DMS153 treated with DMSO at 0.1 percent for 48 hours (cell line): ENCODE results near the gene SLC22A7.
"Not testable (repeated sequence)": the region's sequence is repeated elsewhere in the genome, so short reads cannot be mapped to it uniquely, and the experiment has no call there.

Experiments
- DNase-seq: peaks from one replicate; lab custom pipeline; 2025; ENCODE audit not compliant: unreplicated experiment; lab: John Stamatoyannopoulos, UW

SLC22A7 gene

DNA sequence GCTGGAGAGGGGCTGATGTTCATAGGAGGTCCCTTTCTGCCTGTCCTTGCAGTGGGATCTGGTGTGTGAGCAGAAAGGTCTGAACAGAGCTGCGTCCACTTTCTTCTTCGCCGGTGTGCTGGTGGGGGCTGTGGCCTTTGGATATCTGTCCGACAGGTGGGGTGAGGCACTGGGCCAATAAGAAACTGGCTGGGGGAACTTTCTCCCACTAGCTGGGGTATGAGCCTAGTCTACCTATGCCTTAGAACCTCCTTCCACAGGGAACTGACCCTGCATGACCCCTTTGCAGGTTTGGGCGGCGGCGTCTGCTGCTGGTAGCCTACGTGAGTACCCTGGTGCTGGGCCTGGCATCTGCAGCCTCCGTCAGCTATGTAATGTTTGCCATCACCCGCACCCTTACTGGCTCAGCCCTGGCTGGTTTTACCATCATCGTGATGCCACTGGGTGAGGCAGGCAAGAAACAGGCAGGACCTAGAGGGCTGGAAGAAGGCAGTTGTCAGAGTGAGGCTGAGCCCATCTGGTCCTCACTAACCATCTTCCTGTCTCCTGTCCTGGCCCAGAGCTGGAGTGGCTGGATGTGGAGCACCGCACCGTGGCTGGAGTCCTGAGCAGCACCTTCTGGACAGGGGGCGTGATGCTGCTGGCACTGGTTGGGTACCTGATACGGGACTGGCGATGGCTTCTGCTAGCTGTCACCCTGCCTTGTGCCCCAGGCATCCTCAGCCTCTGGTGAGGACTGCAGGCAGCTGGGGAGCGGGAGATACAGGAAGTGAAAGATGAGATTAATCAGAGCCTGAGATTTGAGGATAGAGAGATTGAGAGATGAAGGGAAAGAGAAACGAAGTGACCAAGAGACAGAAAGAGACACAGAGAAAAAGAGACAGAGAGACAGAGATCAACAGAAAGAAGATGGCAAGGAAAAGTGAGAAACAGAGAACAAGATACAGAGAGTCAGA lies 1.6 kb downstream of the SLC22A7 start:
- DNase-seq, result no peak

DNA sequence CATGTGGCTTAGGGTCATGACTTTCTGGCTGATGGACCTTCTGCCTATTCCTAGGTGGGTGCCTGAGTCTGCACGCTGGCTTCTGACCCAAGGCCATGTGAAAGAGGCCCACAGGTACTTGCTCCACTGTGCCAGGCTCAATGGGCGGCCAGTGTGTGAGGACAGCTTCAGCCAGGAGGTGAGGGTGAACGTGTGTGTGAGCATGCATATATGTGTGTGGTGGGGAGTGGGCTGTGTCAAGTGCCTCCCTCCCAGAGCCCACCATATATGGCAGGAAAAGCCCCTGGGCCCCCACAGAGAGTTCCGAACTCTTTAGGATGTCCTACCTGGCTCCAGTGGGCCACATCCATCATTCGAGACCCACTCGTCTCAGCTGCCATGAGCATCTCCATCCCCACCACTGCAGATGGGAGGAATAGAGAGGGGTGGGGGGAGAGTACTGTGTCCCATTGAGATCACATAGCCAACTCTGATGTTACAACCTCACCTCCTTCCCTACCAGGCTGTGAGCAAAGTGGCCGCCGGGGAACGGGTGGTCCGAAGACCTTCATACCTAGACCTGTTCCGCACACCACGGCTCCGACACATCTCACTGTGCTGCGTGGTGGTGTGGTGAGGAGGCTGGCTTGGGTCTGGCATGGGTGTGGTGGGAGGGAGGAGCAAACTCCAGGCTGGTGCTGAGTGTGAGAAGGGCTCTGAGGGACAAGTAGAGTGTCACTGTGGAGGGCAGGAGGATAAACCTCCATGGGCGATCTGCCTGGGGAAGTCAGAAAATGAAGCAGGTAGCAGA lies 3.2 kb downstream of the SLC22A7 start:
- DNase-seq, result no peak

DNA sequence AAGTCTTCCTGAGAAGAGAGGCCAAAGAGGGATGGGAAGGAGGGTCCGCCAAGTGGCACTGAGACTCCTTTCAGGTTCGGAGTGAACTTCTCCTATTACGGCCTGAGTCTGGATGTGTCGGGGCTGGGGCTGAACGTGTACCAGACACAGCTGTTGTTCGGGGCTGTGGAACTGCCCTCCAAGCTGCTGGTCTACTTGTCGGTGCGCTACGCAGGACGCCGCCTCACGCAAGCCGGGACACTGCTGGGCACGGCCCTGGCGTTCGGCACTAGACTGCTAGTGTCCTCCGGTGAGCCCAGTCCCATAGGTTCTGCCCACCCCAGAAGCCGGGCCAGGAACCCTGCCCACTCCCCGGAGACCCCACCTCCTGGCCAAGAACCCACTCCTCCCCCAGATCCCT lies 4.1 kb downstream of the SLC22A7 start:
- no peak for DNase-seq

DNA sequence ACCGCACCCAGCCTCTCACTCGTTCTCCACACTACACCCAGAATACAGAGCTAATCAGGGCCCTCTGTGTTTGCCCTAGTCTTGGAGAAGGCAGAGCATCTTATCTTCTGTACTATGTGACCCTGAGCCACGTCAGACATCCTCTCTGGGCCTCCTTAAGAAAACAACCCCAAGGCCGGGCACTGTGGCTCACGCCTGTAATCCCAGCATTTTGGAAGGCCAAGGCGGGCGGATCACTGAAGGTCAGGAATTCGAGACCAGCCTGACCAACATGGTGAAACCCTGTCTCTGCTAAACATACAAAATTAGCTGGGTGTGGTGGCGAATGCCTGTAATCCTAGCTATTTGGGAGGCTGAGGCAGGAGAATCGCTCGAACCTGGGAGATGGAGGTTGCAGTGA lies 4.9 kb downstream of the SLC22A7 start:
- DNase-seq, result not testable (repeated sequence)

DNA sequence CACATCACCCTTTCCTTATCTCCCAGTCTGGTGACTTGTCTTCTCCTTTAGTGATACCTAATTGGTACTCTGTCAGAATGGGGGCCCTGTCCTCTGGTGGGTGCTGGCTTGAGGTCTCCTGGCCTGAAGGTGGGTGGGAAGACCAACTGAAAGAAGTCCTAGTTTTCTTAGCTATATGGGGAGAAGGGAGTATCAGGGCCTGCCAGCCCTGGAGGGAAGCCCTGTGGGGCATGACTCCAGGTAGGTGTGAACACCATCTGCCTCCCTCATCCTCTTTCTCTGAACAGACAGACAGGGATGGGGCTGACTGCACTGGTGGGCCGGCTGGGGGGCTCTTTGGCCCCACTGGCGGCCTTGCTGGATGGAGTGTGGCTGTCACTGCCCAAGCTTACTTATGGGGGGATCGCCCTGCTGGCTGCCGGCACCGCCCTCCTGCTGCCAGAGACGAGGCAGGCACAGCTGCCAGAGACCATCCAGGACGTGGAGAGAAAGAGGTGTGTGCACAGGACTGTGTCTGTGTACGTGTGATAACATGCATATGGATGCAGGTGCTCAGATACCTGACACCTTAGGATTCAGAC lies 5.8 kb downstream of the SLC22A7 start:
- DNase-seq, result no peak

DNA sequence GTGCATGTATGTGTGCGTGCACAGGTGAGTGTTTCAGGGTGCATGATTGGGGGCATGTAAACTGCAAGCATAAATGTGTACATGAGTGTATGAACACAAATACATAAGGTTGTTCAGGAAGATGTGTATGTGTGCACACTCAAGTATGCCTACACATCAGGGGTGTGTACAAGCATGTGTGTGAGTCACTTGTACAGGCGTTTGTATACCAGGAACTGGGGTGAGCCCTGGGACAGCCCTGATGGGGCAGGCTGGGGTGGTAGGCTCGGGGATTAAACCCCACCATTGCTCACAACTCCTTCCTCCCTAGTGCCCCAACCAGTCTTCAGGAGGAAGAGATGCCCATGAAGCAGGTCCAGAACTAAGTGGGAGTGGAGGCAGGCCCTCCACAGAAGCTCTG lies 6.3 kb downstream of the SLC22A7 start:
- DNase-seq, result no peak

DNA sequence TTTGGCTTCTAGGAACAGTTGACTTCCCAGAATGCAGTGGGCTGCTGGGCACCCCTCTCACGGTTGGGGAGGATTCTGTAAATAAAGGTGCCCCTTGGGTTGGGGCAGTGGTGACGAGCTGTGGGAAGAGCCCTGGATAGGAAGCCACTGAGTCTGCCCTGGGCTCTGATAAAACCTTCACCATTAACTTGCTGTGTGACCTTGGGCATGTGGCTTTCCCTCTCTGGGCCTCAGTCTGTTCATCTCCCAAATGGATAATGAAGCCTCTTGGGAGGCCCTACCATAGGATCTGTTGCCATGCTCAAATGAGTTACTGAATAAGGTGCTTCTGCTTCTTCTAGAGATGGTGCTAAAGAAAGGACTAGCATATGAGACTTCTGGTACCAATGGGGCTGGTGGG lies 6.8 kb downstream of the SLC22A7 start:
- no peak for DNase-seq

DNA sequence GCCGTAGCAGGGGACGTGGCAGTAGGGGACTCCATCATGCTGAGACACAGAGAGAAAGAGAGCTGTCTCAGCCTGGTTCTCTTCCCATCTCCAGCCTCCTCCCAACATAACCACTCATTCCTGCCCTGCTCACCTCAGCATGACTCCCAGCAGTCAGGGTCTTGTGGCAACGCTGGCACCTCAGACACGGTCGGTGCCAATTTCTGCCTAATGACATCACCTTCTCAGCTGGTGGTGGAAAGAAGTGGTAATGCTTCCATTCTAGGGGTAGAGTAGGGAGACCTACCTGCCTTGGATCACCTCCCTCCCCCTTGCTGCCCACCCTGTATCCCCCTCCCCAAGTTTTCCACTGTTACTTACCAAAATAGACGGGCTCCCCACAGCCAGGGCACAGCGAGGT lies 8.0 kb downstream of the SLC22A7 start:
- no peak for DNase-seq

DNA sequence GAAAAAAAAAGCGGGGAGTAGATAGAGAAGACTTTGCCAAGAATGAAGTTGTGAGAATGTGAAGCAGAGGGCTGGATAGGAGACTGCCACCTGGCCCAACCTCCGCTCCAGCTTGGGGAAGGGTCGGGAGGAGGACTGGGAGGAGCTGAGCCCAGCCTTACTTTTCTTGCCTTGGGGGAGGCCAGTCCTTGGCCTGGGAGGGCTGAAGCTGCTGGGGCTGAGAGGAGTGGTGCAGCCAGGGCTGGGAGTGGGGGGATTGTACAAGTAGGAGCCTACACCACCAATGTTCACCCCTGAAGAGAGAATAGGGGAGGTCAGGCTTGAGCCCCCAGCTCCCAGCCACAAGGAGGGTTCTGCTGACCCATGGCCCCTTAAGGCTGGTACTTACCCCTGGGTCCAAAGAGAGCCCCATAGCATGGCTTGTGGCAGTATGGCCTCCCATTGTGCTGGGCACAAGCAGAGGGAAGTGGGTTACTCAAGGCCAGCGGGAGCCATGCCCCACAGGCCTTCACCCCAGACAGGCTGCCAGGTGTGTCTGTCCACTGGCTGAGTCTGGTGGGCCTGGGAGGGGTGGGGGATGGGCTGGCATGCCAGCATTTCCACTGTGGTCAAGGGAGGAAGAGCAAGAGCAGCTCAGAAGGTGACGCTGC lies 9.5 kb downstream of the SLC22A7 start:
- DNase-seq, result no peak

DNA sequence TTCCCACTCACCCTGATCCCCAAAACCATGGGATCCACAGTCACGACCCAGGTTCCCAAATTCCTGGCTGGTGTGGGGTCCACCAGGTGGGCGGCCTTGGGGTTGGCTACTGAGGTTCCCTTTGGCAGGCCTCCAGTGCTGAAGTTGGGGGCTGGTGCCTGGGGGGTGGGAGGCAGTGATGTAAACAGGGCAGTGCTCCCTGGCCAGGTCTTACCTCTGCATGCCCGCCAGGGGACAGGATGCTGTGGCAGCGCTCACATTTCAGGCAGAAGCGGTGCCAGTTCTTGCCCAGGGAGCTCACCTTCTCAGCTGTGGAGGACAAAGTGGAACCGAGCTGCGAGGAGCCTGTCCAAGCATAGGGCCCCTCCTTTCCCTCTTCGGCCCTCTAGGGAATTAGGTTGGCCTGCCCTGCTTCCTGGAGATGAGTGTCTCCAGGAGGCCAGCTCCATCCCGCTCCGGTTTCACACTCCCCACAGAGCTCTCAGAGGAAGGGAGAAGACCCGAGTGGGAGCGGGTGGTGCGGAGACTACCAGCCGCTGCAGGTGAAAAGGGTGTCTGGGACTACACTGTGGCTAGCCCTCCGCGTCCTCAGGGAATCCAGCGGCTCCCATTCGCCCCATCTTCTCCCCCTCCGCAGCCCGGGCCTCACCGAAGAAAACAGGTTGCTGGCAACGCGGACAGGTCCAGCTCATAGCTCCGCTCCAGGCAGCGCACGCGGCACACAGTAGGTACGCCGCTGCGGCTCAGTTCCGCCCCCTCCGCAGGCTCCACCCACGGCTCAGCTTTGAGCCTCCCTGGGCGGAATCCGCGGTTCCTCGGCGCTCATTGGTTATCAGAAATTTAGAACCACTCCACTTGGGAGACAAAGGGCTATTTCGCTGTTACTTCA lies 10.3 kb downstream of the SLC22A7 start, which contains the start of gene CRIP3:
Gene CRIP3, minus strand, starts transcription at position 726 of the 889 bp plus-strand sequence. Its CDS starts 34 bp downstream, at position 692.
- DNase-seq, result peak; percentile 88

DNA sequence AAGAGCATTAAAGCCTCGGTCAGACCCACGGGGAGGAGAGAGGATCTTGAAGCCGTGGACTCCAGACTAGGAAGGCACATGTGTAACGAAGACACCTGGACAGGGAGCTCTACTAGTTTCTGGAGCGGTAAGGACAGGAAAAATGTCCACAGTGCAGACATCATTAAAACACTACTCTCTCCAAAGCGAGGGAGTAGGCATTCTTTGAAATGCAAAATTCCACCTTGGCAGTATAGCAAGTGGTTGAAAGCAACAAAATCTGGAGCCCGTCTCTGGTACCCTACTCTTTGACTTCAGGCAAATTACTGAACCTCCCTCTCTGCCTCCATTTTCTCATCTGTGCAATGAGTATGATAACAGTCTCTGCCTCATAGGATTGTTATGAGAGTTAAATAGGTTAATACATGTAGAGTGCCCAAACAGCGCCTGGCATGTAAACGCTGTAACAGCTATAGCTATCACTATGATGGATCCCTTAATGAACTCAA lies 11.0 kb downstream of the SLC22A7 start:
- no peak for DNase-seq

DNA sequence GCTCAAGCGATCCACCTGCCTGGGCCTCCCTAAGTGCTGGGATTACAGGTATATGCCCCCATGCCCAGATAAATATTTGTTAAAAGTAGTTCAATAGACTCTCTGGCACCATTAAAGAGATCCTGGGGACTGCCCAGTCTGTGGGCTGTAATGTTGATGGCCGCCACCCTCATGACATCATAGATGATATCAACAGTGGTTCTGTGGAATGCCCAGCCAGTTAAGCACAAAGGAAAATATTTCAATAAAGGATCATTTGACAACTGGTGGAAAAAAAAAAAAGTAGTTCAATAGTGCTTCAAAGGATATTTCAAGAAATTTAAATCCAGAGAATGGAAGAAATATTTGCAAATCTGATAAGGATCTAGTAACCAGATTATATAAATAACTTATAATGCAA lies 12.1 kb downstream of the SLC22A7 start:
- DNase-seq, result no peak

DNA sequence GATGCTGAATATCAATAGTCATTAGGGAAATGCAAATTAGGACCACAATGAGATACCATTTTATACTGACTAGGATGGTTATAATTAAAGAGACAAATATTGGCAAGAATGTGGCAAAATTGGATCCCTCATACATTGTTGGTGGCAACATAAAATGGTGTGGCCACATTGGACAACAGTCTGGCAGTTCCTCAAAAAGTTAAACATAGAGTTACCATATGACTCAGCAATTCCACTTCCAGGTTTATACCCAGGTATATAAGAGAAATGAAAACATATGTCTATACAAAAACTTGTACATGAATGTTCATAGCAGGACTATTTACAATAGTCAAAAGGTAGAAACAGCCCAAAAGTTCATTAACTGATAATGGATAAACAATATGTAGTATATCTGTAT lies 12.6 kb downstream of the SLC22A7 start:
- DNase-seq, result no peak

DNA sequence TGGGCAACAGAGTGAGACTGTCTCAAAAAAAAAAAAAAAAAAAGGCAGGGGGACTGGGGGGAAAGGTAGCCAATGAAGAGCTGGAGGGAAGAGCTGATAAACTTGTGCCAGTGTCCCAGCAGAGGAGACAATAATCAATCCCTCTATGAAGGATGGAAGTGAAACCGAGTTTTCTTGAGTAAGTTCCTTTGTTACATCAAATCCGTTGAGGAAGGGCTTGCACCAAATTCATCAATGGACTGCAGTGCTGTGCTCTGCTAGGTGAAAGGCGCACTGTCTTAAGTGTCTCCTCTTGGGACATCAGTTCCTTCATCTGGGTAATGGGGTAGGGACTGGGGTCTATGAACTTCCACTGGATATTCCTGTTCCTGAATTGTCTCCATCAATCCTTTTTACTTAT lies 13.6 kb downstream of the SLC22A7 start:
- no peak for DNase-seq

DNA sequence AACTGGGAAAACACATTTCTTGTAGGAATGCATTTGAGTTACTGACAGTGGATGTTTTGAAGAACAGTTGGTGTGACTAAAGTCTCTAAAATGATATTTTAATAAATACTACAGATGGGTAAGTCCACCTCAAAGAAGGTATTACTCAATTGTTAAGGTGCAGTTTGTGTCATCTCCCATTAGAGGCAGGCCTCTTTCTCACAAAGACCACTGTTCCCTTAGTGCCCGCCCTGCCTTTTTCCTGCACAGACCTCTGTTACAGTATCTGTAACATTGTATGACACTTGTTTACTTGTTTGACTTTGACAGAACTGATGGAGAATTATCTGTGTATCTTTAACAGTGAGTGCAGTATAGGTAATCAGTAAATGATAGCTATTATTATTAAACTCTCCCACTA lies 15.8 kb downstream of the SLC22A7 start:
- no peak for DNase-seq

DNA sequence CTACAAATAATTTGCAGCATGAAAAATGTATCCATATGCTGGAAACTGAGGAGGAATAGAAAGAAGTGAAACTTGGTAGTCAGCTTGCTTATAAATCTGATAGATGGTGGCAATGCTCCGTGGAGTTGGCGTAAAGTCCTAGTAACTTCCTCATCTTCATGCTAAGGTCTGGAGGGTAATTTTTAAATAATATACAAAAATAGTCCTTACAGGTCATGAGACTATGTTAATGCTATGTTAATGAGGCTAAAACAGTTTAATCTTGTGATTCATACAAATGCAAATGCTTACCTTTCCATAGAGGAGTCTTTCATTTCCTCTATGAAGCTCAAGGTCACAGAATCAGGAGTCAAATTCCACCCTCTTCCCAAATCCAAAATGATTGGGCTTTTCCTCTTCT lies 20.0 kb downstream of the SLC22A7 start:
- no peak for DNase-seq

DNA sequence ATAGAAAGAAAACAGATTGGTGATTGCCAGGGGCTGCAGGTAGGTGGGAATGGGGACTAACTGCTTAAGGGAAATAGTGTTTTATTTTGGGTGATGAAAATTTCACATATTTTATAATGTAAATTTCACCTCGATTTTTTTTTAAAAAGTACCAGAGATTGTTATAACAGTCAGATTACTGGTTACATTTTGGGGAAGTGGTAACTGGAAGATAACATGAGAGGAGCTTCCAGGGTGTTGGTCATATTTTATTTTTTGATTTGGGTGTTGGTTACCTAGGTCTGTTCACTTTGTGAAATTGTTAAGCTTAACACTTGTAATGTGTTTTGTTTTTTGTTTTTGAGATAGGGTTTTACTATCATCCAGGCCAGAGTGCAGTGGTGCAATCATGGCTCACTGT lies 27.8 kb downstream of the SLC22A7 start:
- no peak for DNase-seq

DNA sequence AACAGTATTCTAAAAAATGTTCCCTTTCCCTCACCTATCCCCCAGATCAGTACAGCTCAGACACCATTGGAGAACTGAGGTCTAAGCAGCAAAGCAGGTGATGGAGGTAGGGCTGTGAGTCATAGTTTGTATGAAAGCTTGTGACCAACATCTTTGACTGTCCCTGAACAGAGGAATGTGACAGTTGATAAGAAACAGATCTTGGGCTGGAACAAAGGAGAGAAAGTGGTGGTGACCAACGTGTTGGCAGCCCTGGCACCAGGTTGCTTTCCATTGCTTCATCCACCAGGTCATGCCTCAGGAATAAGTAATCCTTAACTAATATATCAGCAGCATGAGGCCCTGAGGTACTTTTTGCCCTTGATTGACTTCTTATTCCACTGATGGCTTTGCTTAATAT lies 30.5 kb downstream of the SLC22A7 start:
- no peak for DNase-seq

DNA sequence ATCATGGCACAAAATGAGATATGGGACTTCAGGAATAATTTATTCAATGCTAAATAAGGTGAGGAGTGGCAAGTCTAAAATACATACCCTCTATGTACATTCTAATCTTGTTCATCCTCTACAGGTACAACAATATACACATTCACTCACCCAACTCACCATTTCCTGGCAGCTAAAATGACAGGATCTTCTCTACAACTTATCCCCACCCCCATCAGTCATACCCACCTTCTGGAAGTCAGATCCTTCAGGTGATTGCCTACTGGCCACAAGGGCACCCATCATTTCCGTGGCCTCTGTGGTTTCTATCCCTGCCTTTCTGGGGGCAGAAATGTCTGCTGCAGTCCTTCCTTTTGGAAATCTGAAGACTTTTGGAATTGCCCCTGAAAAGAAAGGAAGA lies 33.4 kb downstream of the SLC22A7 start:
- DNase-seq, result no peak

DNA sequence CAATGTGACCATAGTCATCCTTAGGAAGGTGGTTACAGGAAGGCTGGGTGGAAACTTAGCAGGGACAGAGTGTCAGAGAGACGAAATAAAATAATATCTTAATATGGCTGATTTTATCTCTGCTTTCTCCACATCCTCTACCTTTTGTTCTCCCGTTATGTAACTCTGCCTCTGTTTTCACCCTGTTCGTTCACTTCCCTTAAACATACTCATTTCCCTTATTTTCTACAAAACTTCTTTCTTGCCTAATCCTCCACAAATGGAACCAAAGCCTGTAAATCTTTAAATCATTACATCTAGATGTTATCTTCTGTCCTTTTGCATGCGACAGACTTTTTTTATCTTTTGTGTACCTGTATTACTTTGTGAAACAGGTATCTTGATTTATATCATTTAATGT lies 33.8 kb downstream of the SLC22A7 start:
- no peak for DNase-seq
